ENCODE data around the gene ABHD3.
"Not testable (repeated sequence)": the region's sequence is repeated elsewhere in the genome, so short reads cannot be mapped to it uniquely, and the experiment has no call there.

Gene ABHD3

GRCh38 chr18:21653361-21653760 is 51.2 kb downstream of the ABHD3 start:
- DNase-seq (ENCODE audit: low read depth, low spot score) = no peak

- no peak for DNase-seq (ENCODE audit: low read depth, low spot score)
Observed at GRCh38 chr18:21652073-21652472, 52.5 kb downstream of the ABHD3 start.

GRCh38 chr18:21650311-21650710 is 54.3 kb downstream of the ABHD3 start:
- DNase-seq (ENCODE audit: low read depth, low spot score) = no peak

GRCh38 chr18:21640375-21640774 is 64.2 kb downstream of the ABHD3 start:
- DNase-seq (ENCODE audit: low read depth, low spot score) = not testable (repeated sequence)

GRCh38 chr18:21638822-21639221 is 65.8 kb downstream of the ABHD3 start:
- DNase-seq (ENCODE audit: low read depth, low spot score) = no peak

GRCh38 chr18:21636769-21637168 is 67.8 kb downstream of the ABHD3 start:
- no peak for DNase-seq (ENCODE audit: low read depth, low spot score)

GRCh38 chr18:21634588-21635199 is 69.9 kb downstream of the ABHD3 start:
- DNase-seq (ENCODE audit: low read depth, low spot score) = no peak

- no peak for DNase-seq (ENCODE audit: low read depth, low spot score)
Observed at GRCh38 chr18:21632393-21632792, 72.2 kb downstream of the ABHD3 start.

GRCh38 chr18:21629089-21629832 is 75.3 kb downstream of the ABHD3 start:
- DNase-seq (ENCODE audit: low read depth, low spot score) = no peak

GRCh38 chr18:21621640-21622039 is 82.9 kb downstream of the ABHD3 start:
- DNase-seq (ENCODE audit: low read depth, low spot score) = not testable (repeated sequence)

GRCh38 chr18:21612125-21613039 is 92.2 kb downstream of the ABHD3 start, which contains the start of gene SNRPD1:
SNRPD1 (plus strand) TSS chr18:21612314; CDS start chr18:21612430, 116 bp downstream.
- peak; percentile 81 for DNase-seq (ENCODE audit: low read depth, low spot score)

- DNase-seq (ENCODE audit: low read depth, low spot score) = not testable (repeated sequence)
Observed at GRCh38 chr18:21611401-21612124, 93.0 kb downstream of the ABHD3 start.

GRCh38 chr18:21605213-21605612 is 99.4 kb downstream of the ABHD3 start:
- DNase-seq (ENCODE audit: low read depth, low spot score) = no peak

GRCh38 chr18:21604671-21605070 is 99.9 kb downstream of the ABHD3 start:
- DNase-seq (ENCODE audit: low read depth, low spot score) = no peak

- no peak for DNase-seq (ENCODE audit: low read depth, low spot score)
Observed at GRCh38 chr18:21602299-21602587, 102.3 kb downstream of the ABHD3 start.
